Activated CD8-positive, alpha-beta memory T cell treated with anti-CD3 and anti-CD28 coated beads, Interleukin-2, amount 50 U/mL, for 1 hour (primary cell): ENCODE results near the gene EPG5.
"Not testable (repeated sequence)": the region's sequence is repeated elsewhere in the genome, so short reads cannot be mapped to it uniquely, and the experiment has no call there.

Source experiments
- DNase-seq: peaks from one replicate; pipeline ENCODE4 v3.0.0-alpha.2; 2020; ENCODE audit errors: extremely low read depth

Gene EPG5

DNA sequence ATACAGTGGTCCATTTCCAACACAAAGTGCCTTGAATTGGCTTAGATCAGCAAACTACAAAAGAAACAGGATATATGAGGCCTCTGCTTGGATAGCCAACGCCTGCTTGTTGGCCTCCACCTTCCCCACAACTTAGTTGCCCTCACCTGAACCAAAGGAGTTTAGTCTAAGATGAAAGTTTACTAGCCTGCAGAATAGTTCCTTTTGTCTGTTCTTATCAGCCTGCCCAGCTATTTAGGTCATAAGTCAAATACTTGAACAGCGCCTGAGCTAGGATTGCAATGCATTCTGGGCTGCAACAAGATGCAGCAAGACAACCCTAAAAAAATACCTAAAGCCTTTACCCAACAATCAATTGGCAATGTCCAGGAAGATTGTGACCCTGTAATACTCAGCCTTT lies 13.1 kb upstream of the EPG5 start:
- no peak for DNase-seq

DNA sequence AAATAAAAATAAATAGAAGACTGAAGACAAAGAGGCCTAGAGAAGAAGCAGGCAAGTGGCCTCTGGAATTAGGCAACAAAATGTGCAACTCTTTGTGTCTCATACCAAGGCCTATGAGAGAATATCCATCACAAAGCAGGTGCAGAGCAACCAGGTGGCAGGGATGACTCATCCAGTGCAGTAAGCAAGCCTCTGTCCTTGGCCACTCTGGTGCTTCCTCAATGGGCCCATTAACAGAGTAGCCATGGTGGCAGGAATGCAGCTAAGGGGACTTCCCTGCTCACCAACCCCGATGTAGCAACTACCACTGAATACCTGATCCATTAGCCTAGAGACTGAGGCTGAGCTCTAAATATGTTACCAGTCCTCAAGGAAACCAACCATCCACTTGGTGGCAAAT lies 11.0 kb upstream of the EPG5 start:
- no peak for DNase-seq

DNA sequence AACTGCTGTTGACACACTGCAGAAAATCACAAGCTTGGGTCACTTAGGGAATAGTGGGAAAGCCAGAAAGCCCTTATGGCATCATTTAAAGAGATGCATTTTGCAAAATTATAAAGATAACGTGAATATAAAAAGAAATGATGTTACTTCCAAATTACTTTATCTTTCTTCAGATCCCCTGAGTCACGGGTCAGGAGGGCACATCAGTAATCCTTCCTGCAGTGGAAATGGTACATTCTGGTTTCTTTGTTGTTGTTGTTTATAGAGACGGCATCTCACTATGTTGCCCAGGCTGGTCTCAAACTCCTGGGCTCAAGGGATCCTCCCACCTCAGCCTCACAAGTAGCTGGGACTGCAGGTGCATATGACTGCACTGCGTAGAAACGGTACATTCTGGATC lies 9.8 kb upstream of the EPG5 start:
- no peak for DNase-seq

DNA sequence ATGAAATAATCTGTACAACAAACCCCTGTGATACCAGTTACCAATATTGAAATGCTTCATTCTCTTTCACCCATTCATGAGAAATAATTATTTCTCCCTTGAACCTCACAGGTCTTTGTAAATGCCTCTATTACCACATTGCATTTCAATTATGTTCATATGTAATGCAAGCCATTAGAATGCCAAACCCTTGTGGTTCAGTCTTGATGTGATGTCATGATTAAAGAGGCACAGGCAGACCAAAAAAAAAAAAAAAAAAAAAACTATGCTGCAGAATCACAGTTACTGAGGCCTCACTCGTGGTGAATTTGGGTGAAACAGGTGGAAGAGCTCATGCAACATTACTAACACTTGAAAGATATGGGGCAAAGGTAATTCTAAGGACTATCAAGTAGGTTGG lies 9.4 kb upstream of the EPG5 start:
- DNase-seq: no peak

DNA sequence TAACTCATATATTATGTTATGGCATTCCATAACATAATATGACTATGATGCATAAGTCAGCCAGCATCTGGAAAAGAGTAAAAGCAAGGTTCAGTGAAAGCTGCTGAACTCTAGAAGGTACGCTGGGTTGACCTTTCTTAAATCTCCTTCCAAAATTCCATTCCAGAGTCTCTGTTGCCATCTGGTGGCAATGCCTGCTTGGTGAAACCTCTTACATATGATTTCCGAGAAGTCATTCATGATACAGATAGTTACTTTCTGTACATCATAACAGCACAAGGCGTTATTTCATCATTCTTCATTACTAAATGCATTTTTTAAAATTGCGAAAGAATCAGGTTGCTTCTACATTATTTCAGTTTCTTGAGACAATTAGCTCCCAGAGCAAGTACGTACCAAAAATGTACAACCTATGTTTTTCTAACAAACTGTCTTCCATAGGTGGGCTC lies 7.0 kb upstream of the EPG5 start:
- no peak for DNase-seq

GRCh38 chr18:45964913-45965312 lies 2.2 kb downstream of the EPG5 start:
- not testable (repeated sequence) for DNase-seq

DNA sequence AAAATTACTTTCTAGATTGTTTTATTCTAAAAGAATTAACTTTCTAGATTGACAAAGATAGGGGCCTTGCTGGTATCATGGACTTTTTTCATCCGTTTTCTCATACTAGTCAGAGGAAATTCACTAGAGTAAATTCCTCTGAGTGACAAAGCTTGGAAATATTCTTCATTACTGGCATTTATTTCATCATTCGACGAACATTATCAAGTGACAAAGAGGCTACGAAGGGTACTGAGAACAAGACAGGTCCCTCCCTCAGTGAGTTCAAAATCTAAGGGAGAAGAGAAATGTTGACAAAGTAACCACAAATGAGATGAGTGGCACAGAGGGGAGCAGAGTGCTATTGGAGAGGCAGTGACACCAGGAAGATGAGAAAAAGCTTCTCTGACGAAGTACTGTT lies 4.3 kb downstream of the EPG5 start:
- no peak for DNase-seq

- DNase-seq: no peak
Observed at GRCh38 chr18:45962461-45962860, 4.7 kb downstream of the EPG5 start.

GRCh38 chr18:45959484-45959883 lies 7.6 kb downstream of the EPG5 start:
- not testable (repeated sequence) for DNase-seq

GRCh38 chr18:45958730-45959129 lies 8.4 kb downstream of the EPG5 start:
- DNase-seq: no peak

DNA sequence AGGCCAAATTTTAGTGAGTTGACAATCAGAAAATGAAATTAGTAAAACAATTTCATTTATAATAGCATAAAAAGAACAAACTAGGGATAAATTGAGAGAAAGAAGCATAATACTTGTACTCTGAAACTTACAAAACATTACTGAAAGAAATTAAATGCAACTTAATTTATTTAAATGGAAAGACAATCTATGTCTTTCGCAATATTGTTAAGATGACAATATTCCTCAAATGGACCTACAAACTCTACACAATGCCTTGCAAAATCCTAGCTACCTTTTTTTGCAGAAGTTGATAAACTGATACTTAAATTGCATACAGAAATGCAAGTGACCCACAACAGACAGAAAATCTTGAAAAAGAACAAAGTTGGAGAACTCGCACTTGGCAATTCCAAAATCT lies 9.1 kb downstream of the EPG5 start:
- no peak for DNase-seq

DNA sequence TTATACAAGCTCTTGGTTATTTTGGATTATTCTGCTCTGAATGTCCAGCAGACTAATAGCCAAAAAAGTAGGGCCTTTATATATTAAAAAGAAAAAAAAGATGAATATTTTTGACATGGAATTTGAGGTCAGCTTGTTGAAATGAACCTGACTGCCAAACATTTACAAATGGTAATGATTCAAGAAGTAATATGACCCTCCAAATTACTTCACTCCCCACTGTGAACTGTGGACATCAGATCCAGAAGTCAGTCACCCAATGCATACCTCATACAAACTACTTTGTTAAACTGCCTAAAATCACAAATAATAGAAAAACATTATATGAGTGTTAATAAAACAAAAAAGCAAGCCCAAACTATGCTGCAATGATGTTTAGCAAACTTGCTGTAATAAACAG lies 10.0 kb downstream of the EPG5 start:
- DNase-seq: no peak

DNA sequence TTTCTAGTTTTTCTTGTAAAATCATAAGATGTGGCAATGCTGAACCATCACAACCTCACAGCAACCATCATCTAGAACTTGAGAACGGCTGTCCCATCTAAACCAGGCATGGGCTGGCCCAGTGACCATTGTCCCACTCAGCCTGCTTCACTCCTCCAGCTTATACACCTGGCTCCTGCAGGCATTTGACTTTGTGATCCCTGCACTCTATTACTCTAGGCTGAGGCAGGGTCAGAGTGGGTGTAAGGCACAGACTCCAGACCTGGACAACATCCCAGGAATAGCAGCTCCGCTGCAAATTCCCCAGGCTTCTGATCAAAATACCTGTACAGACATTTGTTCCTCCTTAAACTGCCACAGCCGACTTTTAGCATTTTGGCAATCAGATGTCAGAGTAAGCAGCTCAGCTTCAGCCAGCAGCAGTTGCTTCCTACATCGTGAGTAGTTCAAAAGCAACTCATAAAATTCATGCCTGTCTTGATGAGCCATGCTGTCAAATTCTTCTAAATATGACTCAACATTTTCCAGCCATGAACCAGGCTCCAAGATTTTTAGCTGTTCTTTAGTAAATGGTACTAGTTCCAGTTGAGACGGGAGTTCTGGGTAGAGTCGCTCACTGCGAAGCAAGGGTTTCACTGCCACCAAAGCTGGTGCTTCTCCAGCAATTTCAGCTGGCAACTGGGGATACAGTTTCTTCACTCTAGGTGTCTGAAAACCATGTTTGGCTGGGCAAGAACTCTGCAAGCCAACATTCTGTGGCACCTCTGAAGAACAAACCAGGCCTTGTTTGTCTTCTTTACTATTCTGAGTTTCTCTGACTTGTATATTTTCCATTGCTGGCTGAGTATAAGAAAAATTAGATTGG lies 12.8 kb downstream of the EPG5 start:
- DNase-seq: no peak

- DNase-seq: no peak
Observed at GRCh38 chr18:45951016-45951714, 16.0 kb downstream of the EPG5 start.

GRCh38 chr18:45945669-45946068 lies 21.5 kb downstream of the EPG5 start:
- no peak for DNase-seq

GRCh38 chr18:45940724-45941123 lies 26.4 kb downstream of the EPG5 start:
- no peak for DNase-seq

- DNase-seq: no peak
Observed at GRCh38 chr18:45939236-45939635, 27.9 kb downstream of the EPG5 start.

GRCh38 chr18:45938488-45938935 lies 28.6 kb downstream of the EPG5 start:
- no peak for DNase-seq

DNA sequence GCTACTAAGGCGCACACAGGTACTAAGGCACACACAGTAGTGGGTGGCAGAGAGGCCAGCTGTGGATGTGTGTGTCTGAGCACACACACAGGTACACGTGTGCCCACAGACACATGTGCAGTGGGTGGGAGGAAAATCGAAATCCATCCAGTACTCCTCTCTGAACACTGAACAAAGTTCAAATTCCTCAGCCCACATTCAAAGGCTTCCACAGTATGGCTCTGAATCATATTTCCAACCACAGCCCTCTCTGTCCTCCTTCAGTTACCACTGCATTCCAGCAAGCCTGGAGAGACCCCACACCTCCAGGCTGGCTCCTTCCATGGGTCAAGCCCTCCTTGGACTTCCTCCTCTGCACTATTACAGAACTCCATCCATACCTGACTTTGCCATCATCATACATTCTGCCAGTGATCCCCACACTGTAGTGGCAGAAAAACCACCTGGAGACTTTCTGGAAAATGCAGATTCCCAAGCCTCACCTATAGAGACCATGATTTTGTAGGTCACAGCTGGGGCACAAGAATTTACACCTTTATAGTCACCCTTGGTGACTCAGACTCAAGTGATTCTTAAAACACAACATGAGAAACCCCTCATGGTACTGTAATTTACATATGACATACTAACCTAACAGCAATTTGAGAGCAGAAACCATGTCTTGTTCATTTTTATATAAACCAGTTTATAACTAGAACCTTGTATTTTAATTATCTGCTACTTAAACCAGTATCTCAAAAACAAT lies 31.4 kb downstream of the EPG5 start:
- no peak for DNase-seq

GRCh38 chr18:45932708-45933107 lies 34.4 kb downstream of the EPG5 start:
- DNase-seq: no peak

- DNase-seq: no peak
Observed at GRCh38 chr18:45930963-45931362, 36.2 kb downstream of the EPG5 start.

- DNase-seq: no peak
Observed at GRCh38 chr18:45926691-45927090, 40.4 kb downstream of the EPG5 start.
